ENCODE measurements around the gene C1S.

- TF ChIP-seq, protein P1, sequence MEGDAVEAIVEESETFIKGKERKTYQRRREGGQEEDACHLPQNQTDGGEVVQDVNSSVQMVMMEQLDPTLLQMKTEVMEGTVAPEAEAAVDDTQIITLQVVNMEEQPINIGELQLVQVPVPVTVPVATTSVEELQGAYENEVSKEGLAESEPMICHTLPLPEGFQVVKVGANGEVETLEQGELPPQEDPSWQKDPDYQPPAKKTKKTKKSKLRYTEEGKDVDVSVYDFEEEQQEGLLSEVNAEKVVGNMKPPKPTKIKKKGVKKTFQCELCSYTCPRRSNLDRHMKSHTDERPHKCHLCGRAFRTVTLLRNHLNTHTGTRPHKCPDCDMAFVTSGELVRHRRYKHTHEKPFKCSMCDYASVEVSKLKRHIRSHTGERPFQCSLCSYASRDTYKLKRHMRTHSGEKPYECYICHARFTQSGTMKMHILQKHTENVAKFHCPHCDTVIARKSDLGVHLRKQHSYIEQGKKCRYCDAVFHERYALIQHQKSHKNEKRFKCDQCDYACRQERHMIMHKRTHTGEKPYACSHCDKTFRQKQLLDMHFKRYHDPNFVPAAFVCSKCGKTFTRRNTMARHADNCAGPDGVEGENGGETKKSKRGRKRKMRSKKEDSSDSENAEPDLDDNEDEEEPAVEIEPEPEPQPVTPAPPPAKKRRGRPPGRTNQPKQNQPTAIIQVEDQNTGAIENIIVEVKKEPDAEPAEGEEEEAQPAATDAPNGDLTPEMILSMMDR (conservative IDR thresholded peaks at IDR 0.05; ENCODE audit: low read length), result peak; percentile 90
- no peak for TF ChIP-seq EZH2phosphoT487 (IDR thresholded peaks at IDR 0.05; ENCODE audit: borderline replicate concordance, low read depth, low read length)
These were observed 52.9 kb downstream of the C1S start for GRCh38 chr12:7113389-7113871.

All from OCI-LY7 (cell line).